T-helper 2 cell treated with Interferon-gamma antibody and Interleukin-4, amounts not matched to agents 100 ng/mL and 5 ng/mL, for 36 hours (primary cell): ENCODE results near the gene ZNF467. TPM values are rescaled to one million over a fixed set of nuclear protein-coding genes. Genes with fewer than 3 reads are reported as not detected.

ENCODE experiments used
- intact Hi-C: fragments of 100-400 bp; cut with micrococcal nuclease; formaldehyde crosslinking; loops from one replicate; pipeline ENCODE4 v1.15.1; 2023
- total RNA-seq: library from RNA; stranded (reverse); gene quantifications from 2 replicates; pipeline ENCODE4 v1.2.3, GENCODE V29; 2022

ZNF467 gene
- total RNA-seq, 1 donor from 2014 or later = not detected

GRCh38 chr7:149772956-149773434 is 393 bp downstream of the ZNF467 start:
- intact Hi-C loops = no loop called here

GRCh38 chr7:149772241-149772955 is 990 bp downstream of the ZNF467 start:
- intact Hi-C loops = no loop called here

GRCh38 chr7:149771720-149772240 is 1.6 kb downstream of the ZNF467 start:
- intact Hi-C loops = loop anchor here (1.0 kb wide), 2 partner anchors 57 to 67 kb away; partner anchors contain the start of gene ZNF862

GRCh38 chr7:149770728-149771636 is 2.4 kb downstream of the ZNF467 start:
- intact Hi-C loops = loop anchor here (1.0 kb wide), 2 partner anchors 57 to 67 kb away; partner anchors contain the start of gene ZNF862

- intact Hi-C loops = no loop called here
Measured at GRCh38 chr7:149769915-149770314, 3.5 kb downstream of the ZNF467 start.

GRCh38 chr7:149768931-149769330 is 4.5 kb downstream of the ZNF467 start:
- intact Hi-C loops = no loop called here

- intact Hi-C loops = no loop called here
Measured at GRCh38 chr7:149767068-149767467, 6.3 kb downstream of the ZNF467 start.

- intact Hi-C loops = no loop called here
Measured at GRCh38 chr7:149766135-149766675, 7.2 kb downstream of the ZNF467 start.

GRCh38 chr7:149765399-149766121 is 7.8 kb downstream of the ZNF467 start:
- intact Hi-C loops = no loop called here

- intact Hi-C loops = no loop called here
Measured at GRCh38 chr7:149764481-149765398, 8.6 kb downstream of the ZNF467 start.

- intact Hi-C loops = no loop called here
Measured at GRCh38 chr7:149763563-149764240, 9.7 kb downstream of the ZNF467 start.

- intact Hi-C loops = no loop called here
Measured at GRCh38 chr7:149762610-149763009, 10.8 kb downstream of the ZNF467 start.

GRCh38 chr7:149762089-149762488 is 11.3 kb downstream of the ZNF467 start:
- intact Hi-C loops = no loop called here

GRCh38 chr7:149761307-149761706 is 12.1 kb downstream of the ZNF467 start:
- intact Hi-C loops = no loop called here

GRCh38 chr7:149760538-149760937 is 12.8 kb downstream of the ZNF467 start:
- intact Hi-C loops = no loop called here

- intact Hi-C loops = no loop called here
Measured at GRCh38 chr7:149759093-149759860, 14.1 kb downstream of the ZNF467 start.

- intact Hi-C loops = no loop called here
Measured at GRCh38 chr7:149753375-149754233, 19.8 kb downstream of the ZNF467 start.

GRCh38 chr7:149752646-149753045 is 20.7 kb downstream of the ZNF467 start:
- intact Hi-C loops = no loop called here
